Measurements from ENCODE around the gene SHISA6.

SHISA6 gene

GRCh38 chr17:11356371-11356770 is 115.4 kb downstream of the SHISA6 start:
- no peak for DNase-seq

- no peak for DNase-seq
Measured at GRCh38 chr17:11363565-11364117, 122.6 kb downstream of the SHISA6 start.

- DNase-seq = no peak
Measured at GRCh38 chr17:11366272-11366850, 125.3 kb downstream of the SHISA6 start.

- DNase-seq = no peak
Measured at GRCh38 chr17:11369575-11369974, 128.6 kb downstream of the SHISA6 start.

- no peak for DNase-seq
Measured at GRCh38 chr17:11372692-11373091, 131.7 kb downstream of the SHISA6 start.

- DNase-seq = no peak
Measured at GRCh38 chr17:11378506-11378905, 137.5 kb downstream of the SHISA6 start.

GRCh38 chr17:11380761-11381160 is 139.7 kb downstream of the SHISA6 start:
- DNase-seq = no peak

- no peak for DNase-seq
Measured at GRCh38 chr17:11383157-11383556, 142.1 kb downstream of the SHISA6 start.

GRCh38 chr17:11384131-11384530 is 143.1 kb downstream of the SHISA6 start:
- no peak for DNase-seq

GRCh38 chr17:11387610-11388009 is 146.6 kb downstream of the SHISA6 start:
- no peak for DNase-seq

GRCh38 chr17:11388054-11388453 is 147.0 kb downstream of the SHISA6 start:
- no peak for DNase-seq

GRCh38 chr17:11389583-11389982 is 148.6 kb downstream of the SHISA6 start:
- DNase-seq = no peak

GRCh38 chr17:11391134-11391533 is 150.1 kb downstream of the SHISA6 start:
- DNase-seq = no peak

GRCh38 chr17:11404431-11405276 is 163.6 kb downstream of the SHISA6 start:
- no peak for DNase-seq

- DNase-seq = no peak
Measured at GRCh38 chr17:11406716-11407115, 165.7 kb downstream of the SHISA6 start.

- no peak for DNase-seq
Measured at GRCh38 chr17:11412654-11413053, 171.6 kb downstream of the SHISA6 start.

GRCh38 chr17:11418342-11418741 is 177.3 kb downstream of the SHISA6 start:
- no peak for DNase-seq

- no peak for DNase-seq
Measured at GRCh38 chr17:11430751-11431150, 189.7 kb downstream of the SHISA6 start.

GRCh38 chr17:11438673-11439072 is 197.7 kb downstream of the SHISA6 start:
- no peak for DNase-seq

- DNase-seq = no peak
Measured at GRCh38 chr17:11441004-11441403, 200.0 kb downstream of the SHISA6 start.

GRCh38 chr17:11446316-11446715 is 205.3 kb downstream of the SHISA6 start:
- DNase-seq = no peak

GRCh38 chr17:11454096-11454495 is 213.1 kb downstream of the SHISA6 start:
- no peak for DNase-seq

- no peak for DNase-seq
Measured at GRCh38 chr17:11458279-11458678, 217.3 kb downstream of the SHISA6 start.

GRCh38 chr17:11459861-11460331 is 218.9 kb downstream of the SHISA6 start:
- no peak for DNase-seq

All from activated effector memory CD4-positive, alpha-beta T cell treated with anti-CD3 and anti-CD28 coated beads, Interleukin-2, amount 50 U/mL, for 16 hours (primary cell).